Cardiac fibroblast (primary cell): ENCODE results near the gene PLEKHF1.
A peak's percentile ranks its signal among the peaks of the same experiment; 100 is the strongest.

ENCODE experiments used
- DNase-seq, 2 donors: peaks; one replicate each; pipeline versions ENCODE4 v3.0.0 to v3.0.0-alpha.2; 2010; ENCODE audit warnings: low read depth in 2 of 2
- H3K4me3 ChIP-seq, 2 donors: replicated peaks in 1 of 2; 1 replicate in 1 of 2; 2 replicates in 1 of 2; pipeline ENCODE4 v1.5.1; 2011; ENCODE audit warnings: low read depth in 2 of 2, low read length in 2 of 2, mild to moderate bottlenecking in 2 of 2, moderate library complexity in 1 of 2
- TF ChIP-seq, protein P1 (sequence below): IDR thresholded peaks from one replicate; pipeline ENCODE4 v1.5.1; 2011; ENCODE audit warnings: low read depth, mild to moderate bottlenecking, low read length, inconsistent platforms

Gene PLEKHF1

DNA sequence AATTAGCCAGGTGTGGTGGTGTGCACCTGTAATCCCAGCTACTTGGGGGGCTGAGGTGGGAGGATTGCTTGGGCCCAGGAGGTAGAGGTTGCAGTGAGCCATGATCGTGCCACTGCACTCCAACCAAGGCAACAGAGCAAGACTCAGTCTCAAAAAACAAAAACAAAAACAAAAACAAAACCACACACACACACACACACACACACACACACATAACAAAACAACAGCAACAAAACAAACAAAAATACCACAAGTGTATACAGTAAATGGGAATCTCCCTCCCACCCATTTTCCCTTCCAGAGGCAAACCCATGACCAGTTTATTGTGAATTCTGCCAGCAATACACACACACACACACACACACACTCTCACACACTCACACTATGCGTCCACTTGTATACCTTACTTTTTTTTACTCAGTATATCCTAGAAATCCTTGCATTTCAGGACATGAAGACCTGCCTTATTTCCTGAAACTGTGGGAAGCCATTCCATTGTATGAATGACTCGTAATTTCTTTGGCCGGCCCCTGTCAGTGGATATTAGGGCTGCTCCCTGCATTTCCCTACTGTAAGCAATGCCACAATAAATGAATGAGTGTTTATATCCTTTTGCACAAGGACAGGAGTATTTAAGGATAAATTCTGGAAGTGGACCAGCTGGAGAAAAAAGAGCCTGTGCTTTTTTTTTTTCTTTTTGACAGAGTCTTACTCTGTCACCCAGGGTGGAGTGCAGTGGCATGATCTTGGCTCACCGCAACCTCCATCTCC lies 6.9 kb upstream of the PLEKHF1 start:
- DNase-seq = no peak
- TF ChIP-seq, protein P1, sequence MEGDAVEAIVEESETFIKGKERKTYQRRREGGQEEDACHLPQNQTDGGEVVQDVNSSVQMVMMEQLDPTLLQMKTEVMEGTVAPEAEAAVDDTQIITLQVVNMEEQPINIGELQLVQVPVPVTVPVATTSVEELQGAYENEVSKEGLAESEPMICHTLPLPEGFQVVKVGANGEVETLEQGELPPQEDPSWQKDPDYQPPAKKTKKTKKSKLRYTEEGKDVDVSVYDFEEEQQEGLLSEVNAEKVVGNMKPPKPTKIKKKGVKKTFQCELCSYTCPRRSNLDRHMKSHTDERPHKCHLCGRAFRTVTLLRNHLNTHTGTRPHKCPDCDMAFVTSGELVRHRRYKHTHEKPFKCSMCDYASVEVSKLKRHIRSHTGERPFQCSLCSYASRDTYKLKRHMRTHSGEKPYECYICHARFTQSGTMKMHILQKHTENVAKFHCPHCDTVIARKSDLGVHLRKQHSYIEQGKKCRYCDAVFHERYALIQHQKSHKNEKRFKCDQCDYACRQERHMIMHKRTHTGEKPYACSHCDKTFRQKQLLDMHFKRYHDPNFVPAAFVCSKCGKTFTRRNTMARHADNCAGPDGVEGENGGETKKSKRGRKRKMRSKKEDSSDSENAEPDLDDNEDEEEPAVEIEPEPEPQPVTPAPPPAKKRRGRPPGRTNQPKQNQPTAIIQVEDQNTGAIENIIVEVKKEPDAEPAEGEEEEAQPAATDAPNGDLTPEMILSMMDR = no peak
- no peak overlapping the region for H3K4me3 ChIP-seq

DNA sequence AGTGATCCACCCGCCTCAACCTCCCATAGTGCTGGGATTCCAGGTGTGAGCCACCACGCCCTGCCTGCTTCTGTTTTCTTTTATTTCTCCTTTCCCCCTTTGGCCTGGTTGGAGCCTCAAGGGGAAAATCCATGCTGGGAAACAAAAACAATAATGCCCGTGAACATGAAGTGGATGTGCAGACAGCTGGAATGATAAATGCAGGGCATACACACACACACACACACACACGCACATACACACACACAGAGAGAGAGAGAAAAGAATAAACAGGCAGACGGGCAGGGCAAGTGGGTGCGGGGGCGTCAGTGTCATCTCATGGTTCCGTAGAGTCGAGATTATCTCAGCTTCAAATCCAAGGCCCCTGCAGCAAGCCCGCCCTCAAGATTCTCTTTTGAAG lies 4.4 kb upstream of the PLEKHF1 start:
- DNase-seq = peak in 1 of 2 donors; percentile 46
- no peak overlapping the region for H3K4me3 ChIP-seq
- TF ChIP-seq, protein P1 = no peak

DNA sequence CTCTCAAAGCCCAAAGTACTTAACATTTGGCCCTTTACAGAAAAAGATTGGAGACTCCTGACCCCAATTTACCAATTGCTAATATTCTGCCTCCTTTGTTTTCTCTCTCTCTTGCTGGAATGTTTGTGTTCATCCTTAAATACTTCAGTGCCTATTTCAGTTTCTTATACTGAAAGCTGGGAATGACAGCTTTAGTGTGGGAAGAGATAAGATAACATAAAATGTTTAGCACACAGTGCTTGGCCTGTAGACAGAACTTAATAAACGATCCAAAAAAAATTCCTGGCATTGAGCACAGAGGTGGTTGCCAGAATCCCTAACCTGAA lies 3.0 kb upstream of the PLEKHF1 start:
- peak overlapping the region in 1 of 2 donors; percentile 25 for H3K4me3 ChIP-seq
- no peak for DNase-seq
- TF ChIP-seq, protein P1 = no peak

DNA sequence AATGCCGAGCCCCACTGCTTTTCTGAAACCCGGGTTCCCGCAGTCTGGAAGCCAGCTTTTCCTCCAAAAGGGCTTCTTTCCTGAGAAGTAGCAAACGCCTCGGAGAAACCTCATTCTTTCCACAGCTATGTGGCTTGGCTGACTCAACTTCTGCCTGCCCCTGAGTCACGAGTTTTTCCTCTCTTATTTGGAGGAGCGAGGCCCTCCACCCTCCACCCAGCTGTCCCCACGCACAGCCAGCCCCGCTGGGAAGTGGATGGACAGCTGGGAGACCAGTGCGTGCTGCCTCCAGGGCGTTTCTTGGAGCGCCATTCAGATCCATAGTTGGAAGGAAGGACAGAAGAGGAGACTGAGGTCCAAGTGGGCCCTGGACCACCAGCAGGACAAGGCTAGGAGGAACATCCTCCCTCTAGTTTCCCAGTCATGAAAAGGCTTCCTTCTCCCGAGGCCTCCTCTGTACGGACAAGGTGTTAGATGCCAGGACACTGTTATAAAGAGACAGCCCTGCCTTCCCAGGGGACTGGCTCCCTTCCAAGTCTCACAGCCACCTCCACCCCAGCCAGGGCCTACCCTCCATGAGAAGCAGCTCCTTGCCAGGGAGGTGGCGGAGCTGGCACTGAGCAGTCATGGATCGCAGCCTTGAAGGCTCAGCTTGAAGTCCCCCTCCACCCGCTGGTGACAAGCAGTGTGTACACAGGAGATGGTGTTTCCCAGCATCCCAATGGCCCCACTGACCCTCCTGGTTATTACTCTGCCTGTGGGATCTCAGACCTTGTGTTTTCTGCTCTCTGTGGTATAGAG lies 2.5 kb upstream of the PLEKHF1 start:
- peak overlapping the region in 1 of 2 donors; percentile 25 for H3K4me3 ChIP-seq
- TF ChIP-seq, protein P1 = no peak
- DNase-seq = peak; percentile 91 to 95

DNA sequence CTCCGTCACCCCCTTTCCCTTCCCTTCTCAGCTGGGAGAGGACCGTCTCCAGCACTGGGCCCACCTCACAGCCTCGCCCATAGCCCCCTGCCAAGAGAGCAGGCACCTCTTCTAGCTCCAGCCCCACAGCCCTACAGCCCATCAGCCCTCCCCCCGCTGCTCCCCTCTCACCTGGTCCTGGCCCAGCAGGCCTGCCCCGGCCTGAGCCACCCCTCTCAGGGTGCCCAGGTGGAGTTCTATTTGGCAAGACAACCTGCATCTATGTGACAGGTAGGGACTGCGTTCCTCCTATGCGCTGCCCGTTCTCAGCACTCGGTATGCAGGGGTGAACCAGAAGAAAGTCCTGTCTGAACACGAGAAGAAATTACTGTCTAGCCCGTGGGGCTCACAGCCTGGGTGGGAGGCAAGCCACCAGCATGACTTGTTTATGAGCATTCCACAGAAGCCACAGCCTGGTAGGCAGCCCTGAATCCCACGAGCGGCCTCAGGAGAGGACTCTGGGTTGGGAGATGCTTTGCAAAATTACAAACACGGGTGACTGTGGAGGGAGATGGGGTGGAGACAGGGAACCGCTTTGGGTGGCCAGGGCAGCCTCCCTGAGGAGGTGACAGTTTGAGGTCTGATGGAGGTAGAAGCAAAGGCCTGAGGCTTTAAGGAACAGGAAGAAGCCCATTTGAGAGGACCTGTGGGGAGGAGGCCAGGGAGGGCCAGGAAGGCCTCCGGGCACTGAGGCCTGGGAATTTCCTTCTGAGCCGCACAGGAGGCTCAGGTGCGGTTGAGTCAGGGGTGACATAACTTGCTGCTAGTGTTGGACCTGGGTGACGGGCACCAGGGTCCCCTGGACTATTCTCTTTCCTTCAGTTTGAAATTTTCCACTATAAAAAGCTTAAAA lies 1.2 kb upstream of the PLEKHF1 start:
- no peak overlapping the region for H3K4me3 ChIP-seq
- TF ChIP-seq, protein P1 = no peak
- DNase-seq = no peak

DNA sequence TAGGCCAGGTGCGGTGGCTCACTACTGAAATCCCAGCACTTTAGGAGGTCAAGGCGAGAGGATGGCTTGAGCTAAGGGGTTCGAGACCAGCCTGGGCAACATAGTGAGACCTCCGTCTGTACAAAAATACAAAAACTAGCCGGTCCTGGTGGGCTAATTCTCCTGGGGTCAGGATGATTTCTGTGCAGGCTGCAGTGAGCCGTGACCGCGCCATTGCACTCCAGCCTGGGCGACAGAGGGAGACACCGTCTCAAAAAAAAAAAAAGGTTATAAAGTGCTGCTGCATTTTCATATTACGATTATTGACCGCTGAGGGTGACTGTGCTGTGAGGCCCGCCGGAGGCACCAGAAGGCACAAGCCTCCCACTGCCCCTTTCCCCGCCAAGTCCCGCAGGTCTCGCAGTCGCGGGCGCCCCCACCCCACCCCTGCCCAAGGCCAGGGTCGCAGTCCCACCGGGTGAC lies 477 bp upstream of the PLEKHF1 start:
- H3K4me3 ChIP-seq = peak overlapping the region; percentile 15 to 70
- TF ChIP-seq, protein P1 = no peak
- no peak for DNase-seq
